D341Med (cell line): ENCODE results near the gene RBM19.

Source experiments
- DNase-seq: peaks from one replicate; pipeline ENCODE4 v3.0.0; 2012; ENCODE audit warnings: low spot score

RBM19 gene

DNA sequence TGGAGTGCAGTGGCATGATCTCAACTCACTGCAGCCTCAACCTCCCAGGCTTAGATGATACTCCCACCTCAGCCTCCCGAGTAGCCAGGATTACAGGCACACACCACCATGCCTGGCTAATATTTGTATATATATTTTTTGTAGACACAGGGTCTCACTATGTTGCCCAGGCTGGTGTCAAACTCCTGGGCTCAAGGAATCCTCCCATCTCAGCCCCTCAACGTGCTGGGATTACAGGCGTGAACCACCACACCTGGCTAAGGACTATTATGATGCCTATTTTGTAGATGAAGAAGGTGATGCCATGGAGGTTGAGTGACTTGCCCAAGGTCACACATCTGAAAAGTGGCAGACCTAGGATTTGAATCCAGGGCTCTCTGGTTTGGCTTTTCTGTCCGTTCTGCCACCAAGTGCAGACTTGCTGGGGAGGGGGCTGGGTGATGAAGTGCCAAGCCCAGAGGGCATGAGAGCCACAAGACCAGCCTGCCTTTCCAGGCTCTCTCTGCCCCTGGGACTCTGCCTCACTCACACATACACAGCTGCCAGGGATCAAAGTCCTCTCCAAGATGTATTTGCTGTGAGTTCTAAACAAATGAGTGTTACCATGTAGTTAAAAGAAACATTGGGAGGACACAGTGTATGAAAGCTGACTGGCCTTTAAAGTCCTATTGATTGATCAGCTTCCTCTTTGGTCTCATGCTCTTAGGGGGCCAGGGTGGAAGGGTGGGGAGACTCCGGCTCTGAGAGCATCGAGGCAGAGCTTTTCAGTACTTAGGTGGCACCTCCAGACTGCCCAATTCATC, 21.3 kb upstream of the RBM19 start:
- no peak for DNase-seq

DNA sequence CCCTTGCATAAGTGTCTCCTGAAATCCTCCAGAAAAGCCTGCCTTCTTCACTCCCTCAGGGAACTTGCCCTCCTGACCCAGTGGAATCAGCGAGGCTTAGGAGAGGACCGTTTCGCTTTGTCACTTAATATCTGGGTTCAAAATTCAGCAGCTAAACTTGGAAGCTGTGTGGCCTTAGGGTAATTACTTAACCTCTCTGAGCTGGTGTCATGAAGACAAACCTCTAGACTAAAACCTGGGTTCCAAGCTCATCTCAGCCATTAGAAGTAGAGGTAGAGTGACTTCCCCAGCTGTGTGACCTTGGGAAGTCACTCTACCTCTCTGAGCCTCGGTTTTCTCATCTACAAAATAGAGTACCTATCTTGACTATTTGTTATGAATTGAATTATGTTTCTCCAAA, 18.3 kb upstream of the RBM19 start:
- no peak for DNase-seq

DNA sequence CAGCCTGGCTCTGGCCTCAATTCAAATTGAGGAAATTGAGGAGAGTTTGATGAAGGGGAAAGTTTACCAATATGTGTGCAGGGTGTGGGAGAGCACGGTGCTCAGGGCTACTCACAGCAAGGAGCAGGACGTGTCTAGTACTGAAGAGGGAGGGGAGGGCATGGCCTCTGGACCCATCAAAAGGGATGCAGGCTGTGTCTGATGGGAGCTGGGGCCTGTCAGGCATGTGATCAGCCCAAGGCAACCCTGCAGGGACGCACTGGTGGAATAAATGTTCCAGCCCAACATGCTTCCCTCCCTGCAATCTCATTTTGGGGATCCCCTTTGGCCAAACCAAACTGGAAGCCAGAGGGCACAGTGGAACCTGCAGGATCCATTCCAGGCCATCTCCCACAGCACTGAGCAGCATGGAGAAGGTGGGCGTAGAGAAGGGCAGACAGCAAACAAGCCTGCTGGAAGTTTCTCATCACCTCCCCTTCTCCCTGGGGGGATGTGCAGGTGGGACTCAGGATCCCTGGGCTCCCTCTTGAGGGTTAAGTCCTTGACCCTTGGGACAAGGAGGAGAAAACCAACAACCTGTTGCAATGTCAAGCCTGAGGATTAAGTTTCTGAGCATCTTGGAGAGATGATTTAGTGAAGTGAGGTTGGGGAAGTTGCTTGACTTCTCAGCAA, 17.8 kb upstream of the RBM19 start:
- no peak for DNase-seq

DNA sequence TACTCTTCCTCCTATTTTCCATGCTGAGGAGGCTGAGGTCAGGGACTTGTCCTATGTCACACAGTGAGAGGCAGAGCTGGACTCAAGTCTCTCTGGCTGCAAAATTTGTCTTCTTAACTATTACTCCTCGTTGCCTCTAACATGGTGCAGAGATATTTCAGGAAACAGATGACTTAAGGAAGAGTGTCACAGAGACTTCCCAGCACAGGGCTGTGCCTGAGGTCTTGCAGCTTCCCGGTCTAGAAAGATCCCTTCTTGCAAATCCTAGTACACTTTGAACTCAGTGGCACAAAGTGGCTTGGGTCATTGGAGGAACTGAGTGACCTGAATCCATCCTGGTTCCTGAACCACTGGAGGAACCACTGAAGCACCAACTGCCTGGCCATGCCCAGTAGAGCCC, 17.1 kb upstream of the RBM19 start:
- no peak for DNase-seq

DNA sequence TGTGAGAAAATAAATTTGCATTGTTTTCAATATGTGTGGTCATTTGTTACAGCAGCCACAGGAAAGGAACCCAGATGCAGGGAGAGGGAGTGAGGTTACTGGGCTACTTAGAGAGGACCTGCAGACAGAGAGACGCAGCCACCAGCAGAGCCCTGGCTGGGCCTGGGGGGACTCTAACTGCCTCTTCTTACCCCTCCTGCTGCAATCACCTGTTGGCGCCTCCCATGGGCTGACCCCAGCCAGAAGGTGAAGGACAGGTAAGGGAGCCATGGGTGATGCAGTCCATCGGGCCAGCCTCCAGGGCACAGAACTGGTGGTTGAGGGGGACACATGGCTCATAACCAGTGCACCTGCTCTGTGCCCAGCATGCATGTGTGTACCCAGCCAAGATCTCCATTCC, 15.8 kb upstream of the RBM19 start:
- no peak for DNase-seq

DNA sequence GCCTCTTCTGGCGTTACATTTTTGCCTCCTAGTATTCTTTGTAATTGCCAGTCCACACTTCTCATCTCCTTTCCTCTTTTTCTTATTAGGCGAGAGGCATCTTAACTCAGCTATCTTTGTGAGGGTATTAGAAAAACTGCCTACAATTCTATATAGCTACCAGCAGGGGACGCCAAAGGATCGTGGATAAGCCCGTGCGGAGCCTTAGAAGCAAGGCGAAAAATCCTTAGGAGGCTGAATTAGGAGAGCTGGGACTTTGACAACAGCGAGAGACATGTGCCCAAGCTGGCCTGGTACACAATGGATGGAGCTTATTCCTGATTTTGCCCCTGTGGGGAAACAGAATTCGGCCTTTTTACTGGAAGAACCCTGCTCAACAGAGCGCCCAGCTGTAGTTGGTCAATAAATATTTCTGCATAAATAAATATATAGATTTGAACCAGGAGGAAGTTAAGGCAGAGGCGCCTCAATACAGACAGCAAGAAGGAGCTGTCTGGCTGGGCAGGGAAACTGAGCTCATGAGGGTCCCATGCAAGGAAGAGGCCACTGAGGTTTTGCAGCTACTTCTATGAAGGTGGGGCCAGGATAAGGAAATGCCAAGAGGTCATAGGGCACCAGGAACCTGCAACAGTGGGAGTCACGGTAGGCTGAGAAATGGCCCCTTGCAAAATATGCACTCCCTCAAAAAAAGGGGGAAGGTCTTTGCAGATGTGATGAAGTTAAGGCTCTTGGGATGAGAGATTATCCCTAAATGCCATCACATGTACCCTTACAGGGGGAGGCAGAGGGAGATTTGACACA, 14.6 kb upstream of the RBM19 start:
- peak; percentile 73 for DNase-seq

DNA sequence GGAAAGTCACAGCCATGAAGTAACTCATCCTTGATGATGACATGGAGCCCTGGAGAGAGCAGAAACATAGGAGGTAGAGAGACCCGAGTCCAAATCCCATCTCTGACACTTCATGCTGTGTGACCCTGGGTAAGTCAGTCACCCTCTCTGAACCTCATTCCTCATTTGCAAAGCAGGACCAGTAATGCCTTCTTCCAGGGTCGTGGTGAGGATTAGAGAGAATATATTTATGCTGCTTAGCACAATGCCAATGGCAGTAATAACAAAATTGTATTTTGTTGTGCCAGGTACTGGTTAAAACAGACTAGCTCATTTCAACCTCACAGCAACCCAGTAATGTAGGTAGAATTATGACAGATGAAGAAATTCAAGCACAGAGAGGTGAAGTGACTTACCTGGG, 13.9 kb upstream of the RBM19 start:
- no peak for DNase-seq

DNA sequence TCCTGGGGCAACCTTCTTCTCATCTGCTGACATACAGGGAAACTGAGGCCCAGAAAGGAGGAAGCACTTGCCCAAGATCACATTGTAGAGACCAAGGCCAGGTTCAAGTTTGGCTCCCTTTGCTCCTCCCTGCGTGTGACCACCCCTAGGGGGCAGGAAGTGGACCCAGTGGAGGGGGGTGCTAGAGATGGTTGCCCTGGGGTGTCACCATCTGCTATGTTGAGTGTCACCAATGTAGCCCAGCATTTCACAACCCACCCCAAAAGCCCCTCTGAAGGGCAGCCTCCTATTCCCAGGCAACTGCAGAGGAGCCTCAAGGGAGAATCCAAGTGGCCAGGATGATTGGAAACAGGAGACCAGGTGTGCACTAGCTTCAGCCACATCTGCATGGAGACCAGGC, 12.0 kb upstream of the RBM19 start:
- no peak for DNase-seq

DNA sequence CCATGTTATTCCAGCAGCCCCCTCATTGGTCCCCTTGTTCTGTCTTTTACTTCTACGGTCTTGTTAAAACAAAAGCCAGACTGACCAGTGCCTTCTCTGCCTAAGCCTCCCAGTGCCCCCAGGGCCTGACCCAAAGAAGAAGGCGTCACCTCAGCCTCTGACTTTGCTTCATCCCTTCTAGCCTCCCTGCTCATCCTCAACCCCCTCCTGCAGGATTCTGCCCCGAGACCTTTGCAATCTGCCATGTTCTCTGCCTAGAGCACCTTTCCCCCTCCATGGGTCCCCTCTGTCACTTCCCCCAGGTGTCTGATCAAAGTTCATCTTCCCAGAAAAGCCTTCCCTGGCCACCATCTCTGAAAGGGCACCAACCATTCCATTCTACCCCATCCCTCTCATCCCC, 7.9 kb upstream of the RBM19 start:
- DNase-seq, result no peak

DNA sequence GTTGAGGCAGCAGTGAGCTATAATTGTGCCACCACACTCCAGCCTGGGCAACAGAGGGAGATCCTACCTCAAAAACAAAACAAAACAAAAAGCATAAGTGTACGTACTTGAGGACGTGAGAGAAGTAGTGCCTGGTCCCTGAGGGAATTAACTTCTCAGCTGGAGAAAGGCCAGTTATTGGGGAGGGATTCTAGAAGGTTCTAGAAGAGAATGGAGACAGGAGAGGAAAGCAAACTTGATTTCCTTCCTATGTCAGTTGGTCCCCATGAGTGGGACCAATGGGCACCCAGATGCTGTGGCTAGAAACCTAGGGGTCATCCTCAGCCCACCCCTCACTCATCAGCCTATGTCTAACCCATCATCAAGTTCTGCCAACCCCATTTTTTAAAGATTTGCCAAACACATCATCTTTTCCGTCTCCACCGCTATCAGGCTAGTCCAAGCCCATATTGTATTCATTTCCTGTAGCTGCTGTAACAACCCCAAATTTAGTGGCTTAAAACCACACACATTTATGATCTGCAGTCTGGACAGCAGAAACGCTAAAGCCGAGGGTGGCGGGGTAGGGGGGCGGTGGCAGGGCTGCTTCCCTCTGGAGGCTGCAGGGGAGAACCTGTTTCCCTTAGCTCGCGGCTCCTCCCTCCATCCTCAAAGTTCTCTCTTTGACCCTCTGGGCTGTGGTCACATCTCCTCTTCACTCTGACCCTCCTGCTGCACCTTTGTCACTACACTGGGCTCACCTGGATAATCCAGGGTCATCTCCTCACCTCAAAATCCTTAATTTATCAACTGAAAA, 7.2 kb upstream of the RBM19 start:
- DNase-seq, result no peak

DNA sequence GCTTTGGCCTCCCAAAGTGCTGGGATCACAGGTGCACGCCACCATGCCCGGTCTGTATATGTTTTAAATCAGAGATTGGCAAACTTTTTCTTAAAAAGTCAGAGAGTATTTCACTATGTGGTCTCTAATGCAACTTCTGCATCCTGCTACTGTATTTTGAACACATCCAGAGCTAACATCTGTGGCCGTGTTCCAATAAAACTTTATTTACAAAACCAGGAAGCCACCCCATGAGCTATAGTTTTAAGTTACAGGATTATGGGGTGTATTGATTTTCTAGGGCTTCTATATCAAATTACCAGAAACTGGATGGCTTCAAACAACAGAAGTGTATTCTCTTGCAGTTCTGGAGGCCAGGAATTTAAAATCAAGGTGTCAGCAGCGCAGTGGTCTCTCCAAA, 5.3 kb upstream of the RBM19 start:
- DNase-seq, result no peak

DNA sequence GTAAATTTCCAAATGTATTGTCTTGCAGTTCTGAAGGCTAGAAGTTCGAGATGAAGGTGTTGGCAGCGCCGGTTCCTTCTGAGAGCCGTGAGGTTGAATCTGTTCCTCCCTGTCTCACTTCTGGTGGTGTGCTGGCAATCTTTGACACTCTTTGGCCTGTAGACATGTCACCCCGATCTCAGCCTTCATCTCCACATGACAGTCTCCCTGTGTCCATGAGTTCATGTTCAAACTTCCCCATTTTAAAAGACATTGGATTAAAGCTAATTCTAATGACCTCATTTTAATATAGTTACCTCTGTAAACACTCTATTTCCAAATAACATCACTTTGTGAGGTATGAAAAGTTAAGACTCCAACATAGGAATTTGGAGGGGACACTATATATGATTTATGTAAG, 4.1 kb upstream of the RBM19 start:
- no peak for DNase-seq

DNA sequence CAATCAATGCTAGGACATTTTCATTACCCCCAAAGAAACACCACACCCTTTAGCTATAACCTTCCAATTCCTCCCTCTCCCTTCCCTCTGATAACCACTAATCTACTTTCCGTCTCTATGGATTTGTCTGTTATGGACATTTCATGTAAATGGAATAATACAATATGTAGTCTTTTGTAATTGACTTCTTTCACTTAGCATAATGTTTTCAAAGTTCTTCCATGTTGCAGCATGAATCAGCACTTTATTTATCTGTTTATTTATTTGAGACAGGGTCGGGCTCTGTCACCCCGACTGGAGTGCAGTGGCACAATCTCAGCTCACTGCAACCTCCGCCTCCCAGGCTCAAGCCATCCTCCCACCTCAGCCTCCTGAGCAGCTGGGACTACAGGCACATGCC, 1.2 kb upstream of the RBM19 start:
- no peak for DNase-seq

DNA sequence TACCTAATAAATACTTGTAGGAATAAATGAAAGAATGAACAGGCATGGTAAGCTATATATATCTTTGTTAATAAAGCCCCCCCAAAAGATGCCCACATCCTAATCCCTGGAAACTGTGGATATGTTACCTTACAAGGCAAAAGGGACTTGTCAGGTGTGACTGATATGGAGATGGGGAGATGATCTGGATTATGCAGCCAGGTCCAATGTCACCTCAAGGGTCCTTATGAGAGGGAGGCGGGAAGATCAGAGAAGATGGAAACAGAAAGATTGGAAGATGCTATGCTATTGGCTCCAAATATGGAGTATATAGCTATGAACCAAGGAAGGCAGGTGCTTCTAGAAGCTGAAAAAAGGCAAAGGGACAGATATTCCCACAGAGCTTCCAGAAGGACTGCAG, 3.4 kb downstream of the RBM19 start:
- DNase-seq, result no peak

DNA sequence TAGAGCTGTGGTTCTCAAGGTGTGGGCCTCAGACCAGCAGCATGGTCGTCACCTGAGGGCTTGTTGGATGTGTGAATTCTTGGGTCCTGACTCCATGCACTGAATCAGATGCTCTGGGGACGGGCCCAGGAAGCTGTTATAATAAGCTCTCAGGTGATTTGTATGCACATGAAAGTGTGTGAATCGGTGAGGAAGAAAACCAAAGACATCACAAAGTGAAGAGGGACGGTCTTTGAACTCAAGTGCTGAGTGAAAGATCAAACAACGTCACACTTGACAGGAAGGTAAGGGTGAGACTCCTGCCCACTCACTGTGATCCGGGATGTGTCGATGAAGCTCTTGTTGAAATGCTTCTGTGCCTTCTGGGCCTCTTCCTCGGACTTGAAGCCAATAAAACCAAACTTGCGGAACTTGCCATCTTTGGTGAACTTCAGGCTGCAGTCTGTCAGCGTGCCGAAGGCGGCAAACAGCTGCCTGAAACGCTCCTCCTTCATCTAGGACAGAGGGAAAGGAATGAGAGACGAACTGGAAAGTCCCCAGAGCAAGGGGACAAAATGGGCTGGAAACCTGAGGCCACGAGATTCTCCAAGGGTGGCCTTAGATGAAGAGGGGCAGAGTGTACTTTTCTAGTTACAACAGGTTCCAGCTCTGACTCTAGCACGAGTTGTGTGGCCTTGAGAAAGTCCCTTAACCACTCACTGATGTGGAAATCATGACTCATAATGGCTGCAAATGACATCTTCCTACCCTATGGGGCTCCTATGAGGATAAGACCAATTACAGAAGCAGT, 4.0 kb downstream of the RBM19 start:
- no peak for DNase-seq

DNA sequence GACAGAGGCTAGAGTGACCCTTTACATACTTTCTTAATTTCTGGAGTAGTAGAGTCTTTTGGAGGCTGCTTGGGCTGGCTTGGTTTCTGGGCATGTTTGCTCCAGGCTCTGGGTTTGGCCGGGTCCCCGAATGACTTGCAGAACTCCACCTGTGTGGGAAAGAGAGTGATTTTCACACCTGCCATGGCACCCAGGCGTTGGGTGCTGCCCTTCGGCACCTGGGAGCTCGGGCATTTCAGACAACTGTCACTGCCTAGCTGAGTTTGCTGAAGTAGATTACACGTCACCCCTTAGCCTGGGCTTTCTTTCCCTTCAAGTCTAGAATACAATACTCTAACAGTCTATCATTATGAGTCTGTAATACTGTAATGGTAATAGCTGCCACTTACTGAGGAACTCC, 6.1 kb downstream of the RBM19 start:
- no peak for DNase-seq

DNA sequence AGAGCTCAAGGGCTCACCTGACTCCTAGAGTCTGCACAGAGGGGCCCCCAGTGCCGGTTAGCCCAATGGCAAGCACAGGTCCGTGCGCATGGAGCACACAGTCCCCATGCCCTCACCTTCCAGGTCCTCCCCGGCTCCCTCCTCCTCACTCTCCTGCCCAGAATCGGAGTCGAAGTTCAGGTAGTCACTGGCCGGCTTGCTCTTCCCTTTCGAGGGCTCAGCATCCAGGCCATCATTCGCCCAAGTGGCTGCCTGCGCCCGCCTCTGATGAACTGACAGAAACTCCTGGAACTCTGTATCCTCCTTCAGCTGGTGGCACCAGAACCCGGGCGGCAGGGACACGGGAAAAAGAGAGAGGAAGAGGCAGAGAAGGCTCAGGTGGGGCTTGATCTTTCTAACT, 7.0 kb downstream of the RBM19 start:
- DNase-seq, result no peak

DNA sequence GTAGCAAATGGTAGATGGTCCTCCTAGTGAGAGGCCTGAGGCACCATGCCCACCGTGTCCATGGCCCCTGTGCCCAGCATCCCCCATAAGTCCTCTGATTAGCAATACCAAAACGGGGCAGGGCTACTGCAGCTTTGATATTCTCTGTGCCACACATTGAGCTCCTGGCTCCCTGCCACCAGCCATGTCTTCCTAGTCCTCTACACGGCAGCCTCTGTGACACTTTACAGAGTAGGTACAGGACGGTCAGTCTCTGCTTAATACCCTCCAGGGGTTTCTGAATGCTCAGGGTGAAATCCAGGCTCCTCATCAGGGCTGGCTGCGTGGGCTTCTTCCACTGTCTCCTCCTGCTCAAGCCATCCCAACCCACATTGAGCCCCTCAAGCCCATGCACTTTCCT, 8.0 kb downstream of the RBM19 start:
- DNase-seq, result no peak

DNA sequence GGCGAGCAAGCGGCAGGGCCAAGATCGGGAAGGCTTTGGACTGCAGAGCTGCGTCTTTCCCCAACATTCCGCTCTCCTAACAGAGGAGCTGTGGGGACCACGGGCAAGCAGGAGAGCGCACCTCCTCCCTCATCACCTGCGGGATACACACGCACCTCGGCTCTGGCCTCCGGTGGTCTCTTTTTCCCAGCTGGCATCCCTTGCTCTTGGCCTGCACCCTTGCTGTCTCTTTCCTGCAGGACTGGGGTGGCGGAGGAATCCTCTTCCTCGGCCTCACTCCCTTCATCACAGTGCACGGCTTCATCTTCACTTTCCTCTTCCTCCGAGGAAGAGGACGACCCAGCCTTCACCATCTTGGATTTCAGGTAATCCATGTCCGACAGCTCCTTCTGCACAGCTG, 8.5 kb downstream of the RBM19 start:
- no peak for DNase-seq

DNA sequence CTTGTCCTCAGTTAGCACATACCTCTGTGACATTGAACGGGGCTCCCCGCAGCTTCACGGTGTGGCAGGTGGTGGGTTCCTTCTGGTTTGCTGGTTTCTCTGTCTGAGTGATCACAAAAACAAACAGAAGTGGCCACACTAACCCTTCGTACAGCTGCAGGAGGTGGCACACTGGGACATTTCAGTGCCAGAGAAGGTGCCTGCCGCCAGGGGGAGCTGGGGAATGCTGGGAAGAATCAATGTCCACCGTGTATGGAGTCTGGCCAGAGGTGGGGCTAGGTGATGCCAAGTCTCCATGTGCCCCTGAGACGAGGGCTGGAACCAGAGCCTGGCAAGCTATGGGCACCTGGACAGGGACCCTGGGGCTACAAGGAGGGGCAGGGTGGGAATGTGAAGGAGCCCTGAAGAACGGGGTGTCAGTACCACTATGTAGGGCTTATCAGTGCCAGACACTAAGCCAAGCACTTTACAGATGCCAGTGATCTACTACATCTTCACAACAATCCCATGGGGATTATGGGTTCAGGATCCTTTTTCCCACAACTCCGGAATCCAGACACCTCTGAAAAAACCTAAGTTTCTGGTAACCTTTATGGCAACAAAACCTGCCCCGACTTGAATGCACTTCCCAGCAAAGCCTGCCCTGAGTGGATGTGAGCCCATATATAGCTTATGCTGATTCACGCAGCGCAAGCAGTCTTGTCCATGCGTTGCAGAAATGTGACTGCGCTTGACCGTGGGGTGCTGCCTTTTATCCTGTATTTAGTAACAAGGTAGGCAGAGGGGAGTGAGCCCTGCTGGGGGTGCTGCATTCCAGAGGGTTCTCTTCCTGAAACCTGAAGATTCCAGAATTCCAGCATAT, 10.8 kb downstream of the RBM19 start:
- peak; percentile 64 for DNase-seq

DNA sequence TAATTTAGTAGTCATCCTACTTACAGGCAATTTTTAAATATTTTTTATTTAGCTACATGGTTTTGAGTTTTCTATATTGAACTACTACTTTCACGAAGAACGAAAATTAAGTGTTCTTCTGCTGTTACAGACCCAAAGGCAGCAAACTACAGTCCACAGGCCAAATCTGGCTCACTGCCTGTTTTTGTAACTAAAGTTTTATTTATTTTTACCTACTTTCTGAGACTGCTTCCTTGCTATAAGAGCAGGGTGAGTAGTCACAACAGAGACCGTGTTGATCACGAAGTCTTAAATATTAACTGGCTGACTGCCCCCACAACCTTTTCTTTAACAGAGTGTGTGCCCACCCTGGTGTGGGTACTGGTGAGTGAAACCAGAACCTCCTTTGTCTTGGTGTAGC, 11.6 kb downstream of the RBM19 start:
- no peak for DNase-seq
